NCI-H146 (cell line): Measurements from ENCODE around the gene MNAT1.
"Not testable (repeated sequence)": the region's sequence is repeated elsewhere in the genome, so short reads cannot be mapped to it uniquely, and the experiment has no call there.

Source experiments
- DNase-seq: peaks from one replicate; lab custom pipeline; 2025; lab: John Stamatoyannopoulos, UW

Gene MNAT1

DNA sequence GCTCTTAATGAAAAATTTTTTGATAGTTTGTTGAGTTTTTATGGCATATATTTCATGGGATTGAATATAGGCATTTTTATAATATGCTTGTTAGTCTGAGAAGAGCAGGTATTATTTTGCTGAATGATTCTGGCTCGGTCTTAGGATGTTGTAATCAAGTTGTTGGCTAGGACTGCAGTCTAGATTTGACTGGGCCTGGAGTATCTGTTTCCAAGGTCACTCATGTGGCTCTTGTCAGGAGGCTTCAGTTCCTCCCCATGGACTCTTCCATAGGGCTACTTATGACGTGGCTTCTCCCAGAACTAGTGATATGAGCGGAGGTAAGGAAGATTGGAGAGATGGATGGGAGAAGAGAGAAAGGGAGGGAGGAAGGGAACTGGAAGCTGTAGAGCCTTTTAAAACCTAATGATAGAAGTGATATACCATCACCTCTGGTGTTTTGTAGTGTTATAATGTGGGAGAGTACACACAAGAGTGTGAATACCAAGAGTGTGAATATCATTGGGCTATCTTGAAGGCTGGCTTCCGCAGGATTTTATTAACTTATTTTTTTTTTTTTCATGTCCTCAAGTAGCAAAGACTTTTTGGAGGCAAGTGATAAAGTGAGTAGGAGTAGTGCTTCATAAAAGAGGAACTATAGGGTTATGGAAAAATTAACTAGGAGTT, 4.4 kb downstream of the MNAT1 start:
- DNase-seq, result no peak

DNA sequence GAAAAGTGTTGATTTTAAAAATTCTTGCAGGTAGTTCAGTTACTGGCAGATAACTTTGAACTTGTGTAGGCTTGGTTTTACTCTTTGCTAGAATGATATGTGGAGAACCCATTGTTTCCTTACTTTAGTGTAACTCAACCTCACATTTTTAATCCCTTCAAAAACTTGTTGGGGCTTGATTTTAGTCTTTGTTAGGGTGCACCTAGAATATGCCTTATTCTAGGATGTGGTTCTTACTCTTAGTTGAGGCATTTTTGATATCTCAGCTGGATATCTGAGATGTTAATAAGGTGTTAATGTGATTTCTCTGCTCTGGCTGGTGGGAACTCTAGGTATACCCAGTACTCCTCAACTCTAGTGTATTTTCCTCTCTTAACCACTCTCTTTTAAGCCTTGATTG, 10.0 kb downstream of the MNAT1 start:
- DNase-seq, result no peak

DNA sequence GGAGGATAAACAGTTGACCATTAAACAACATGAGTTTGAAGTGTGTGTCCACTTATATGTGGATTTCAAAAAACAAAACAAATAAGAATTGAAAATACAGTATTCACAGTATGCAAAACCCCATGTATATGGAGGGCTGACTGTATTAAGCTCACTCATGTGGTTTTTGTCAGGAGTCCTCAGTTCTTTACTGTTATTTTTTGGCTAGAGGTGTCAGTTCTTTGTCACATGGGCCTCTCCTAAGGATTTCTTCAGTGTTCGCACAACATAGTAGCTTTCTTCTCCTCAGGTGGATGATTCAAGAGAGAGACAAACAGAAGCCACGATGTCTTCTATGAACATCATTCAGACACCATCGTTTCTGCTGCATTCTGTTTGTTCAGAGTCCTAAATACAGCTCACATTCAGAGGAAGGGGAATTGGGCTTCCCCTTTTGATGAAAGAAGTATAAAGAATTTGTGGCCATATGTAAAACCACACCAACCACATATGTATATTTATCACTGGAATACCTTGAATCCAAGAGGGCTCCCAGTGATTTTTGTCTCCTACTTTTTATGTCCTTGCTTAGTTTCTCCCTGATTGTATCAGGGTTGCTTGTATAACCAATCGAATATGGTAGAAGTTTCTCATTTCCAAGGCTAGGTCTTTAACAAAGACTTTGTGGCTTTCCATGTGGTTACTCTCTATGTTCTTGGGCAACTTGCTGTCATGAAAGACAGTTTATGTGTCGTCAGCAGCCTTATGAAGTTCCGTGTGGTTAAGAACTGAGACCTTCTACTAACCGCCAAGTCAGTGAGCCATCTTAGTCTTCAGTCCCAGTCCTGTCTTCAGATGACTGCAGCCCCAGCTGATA, 18.9 kb downstream of the MNAT1 start:
- no peak for DNase-seq

DNA sequence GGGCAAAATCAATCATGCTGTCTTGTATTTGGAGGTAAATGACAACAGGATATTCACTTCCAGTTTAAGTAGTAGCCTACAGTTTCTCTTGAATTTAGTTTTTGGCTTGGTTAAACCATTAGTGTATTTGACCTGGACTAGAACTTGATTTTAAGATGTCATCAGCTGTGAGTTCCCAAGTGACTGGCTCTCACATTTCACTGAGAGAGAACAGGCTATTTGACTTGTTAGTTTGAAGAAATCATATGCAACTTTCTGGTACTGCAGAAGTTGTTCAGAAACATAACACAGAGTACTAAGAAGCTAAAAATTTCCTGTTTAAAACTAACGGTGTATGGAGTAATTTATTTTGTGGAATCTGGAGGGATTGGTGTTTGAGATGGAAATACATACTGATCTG, 22.3 kb downstream of the MNAT1 start:
- DNase-seq, result no peak

DNA sequence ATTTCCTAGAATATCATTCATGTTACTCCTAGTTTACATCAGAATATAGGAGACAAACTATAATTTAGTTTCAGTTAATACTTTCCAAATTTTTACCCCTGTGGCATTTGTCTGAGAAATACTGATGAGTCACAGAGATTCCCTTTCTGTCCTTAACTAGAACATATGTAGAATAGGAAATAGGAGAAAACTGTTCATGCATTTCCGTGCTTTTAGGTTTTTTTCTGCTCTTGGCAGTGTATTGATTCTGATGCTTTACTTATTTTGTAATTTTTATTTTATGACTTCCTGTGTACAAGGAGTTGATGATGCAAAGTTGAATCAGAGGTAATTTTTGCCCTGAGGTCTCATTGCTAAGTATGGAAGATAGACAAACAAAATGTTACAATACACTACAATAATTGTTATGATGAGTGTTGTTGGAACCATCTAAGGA, 23.0 kb downstream of the MNAT1 start:
- DNase-seq, result peak; percentile 19

DNA sequence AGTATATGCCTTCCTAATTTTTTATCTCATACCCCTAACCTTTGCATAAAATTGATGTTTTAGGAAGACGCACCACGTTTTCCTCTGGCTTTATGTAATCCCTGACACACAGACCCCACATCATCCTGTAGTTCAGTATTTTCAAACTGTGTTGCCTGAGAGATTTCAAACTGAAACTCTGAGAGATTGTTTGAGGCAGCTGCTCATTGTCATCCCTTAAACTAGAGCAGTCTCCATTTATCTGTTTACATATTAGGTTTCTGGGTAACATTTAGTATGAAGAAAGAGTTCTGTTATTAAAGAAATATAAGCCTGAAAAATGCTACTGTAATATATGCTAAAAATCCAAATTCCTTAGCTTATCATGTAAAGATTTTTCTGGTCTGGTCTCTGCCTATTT, 24.3 kb downstream of the MNAT1 start:
- DNase-seq, result no peak

DNA sequence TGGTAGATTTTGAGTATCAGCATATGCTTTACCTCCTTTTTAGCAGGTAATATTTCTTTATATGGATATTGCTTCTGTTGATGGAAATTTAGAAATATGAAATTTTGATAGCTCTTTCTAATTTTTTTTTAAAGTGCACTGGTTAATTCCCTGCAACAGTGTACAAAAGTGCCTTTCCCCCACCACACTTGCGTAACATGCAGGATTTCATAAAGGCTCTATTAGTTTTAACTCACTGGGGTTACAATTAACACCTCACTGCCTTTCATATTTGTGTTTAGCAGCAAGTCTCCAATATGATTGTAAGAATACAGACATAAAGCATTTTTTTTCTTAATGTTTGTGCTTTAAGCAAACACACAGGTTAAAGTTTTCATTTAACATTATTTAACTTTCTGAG, 25.6 kb downstream of the MNAT1 start:
- DNase-seq, result peak; percentile 45

DNA sequence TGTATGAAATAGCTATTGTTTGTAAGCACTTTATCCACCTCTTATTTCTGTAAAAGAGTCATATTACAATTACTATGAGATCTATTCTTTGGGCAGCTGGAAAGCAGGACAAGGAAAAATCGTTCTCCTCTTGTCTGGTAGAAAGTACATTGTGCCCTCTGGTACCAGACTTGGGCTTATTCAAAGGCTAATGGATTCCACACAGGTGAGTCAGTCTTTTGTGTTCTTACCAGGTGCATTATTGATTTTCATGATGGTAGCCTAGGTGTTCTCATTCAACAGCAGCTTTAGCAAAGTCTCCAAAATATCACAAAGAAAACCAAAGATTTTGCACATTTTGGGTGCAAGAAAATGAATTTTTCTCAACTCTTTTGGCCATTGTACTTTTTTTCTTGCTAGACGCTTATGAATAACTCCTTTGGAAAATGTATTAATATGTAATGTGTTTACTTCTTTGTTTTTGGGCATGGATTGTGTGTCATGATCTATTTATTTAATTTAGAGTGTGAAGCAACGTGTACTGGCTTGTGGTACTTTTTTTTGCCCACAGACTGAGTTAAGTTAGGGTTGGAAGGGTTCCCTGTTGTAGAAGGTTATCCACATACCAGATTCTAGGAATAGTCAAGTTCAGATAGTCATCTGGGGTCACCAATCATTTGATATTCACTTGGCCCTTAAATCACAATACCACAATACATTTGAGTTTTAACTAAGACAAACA, 26.2 kb downstream of the MNAT1 start:
- DNase-seq, result peak; percentile 92

DNA sequence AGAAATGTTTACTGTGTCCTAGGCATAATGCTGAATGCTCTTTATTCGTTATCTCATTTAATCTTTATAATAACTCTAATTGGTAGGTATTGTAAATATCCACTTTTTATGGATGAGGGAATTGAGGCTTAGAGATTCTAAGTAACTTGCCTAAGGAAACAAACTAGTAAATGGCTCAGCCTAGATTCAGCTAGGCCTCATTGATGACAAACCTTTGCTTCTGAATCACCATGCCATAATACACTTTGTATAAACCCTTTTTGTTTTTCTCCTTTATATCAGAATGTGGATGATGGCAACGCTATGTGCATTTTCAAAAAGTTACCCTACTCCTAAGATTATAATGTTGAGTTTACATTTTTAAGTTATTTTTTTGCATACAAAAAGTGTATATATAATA, 34.0 kb downstream of the MNAT1 start:
- no peak for DNase-seq

DNA sequence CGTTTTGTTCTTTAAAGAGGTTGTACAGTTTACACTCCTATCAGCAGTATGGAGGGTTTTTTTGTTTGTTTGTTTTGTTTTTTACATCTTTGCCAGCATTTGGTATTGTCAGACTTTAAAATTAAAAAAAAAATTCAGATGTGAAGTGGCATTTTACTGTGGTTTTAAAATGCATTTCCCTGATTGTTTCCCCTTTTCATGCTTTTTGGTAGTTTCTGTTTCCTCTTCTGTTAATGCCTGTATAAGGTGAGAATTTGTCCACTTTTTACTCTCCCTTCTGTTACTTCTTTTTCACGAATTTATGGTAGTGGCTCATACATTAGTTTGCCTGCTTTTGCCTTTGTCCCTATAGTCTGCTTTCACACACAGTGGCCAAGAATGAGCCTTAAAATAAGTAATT, 36.6 kb downstream of the MNAT1 start:
- no peak for DNase-seq

DNA sequence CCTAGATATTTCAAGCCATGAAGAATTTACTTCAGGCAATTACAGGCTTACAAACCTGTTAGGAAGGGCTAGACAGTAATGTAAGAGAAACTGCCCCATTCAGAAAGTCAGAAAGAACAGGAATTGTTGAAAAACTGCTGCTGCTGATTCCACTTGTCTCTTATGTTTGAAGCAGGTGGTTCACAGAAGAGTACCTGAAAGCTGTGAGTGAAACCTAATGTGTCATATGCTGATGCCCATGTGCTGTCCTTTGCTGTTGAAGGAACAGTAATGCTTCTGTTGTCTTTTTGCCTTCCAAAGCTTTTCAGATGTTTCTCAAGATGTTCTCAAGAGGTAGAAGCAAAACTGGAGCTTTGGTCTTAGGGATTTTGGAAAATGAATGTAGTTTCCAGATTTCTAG, 39.0 kb downstream of the MNAT1 start:
- DNase-seq, result no peak

DNA sequence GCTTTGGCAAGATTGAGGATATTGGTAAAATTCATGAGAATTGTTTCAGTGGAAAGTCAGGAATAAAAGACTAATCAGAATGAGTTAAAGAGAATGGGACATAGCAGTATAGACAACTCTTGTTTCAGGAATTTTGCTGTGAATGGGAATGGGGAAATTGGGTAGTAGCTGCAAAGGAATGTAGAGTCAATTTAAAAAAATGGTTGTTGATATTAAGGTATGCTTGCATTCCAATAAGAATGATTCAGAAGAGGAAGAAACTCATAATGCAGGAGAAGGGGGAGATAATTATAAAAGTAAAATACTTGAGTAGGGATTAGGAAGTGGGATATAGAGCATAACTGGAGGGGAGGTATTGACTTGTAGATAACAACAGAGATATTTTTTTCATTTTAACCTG, 40.7 kb downstream of the MNAT1 start:
- DNase-seq, result no peak

DNA sequence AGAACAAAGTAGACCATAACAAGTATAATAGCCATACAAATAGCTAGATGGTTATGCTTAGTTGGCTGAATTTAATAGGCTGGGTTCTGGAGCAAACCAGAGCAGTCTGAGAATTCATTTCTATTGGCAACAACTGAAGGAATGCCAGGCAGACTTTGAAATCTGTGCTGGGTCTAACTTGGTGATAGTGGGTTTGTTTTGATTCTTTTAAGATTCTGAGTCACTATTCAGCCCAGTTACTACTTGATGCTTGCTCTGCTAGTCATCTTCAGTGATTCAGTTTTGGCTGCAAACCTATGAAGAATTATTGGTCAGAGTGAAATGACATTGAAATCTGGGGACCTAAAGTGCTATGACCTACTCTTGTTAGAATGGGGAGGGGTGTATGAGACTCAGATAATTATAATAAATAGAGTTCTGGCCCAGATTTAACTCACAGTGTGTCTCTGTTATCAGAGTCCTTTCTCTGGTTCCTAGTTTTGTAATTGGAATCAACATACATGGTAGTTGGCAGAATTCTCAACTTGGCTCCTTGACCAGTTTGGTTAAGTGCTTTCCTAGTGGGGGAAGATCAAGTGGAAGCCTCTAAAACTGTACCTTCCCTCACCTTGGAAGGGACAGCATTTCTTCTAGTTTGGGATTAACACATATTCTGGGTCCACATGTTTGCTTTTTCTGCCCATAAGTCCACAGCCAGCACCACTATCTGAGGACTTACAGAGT, 43.5 kb downstream of the MNAT1 start:
- DNase-seq, result no peak

DNA sequence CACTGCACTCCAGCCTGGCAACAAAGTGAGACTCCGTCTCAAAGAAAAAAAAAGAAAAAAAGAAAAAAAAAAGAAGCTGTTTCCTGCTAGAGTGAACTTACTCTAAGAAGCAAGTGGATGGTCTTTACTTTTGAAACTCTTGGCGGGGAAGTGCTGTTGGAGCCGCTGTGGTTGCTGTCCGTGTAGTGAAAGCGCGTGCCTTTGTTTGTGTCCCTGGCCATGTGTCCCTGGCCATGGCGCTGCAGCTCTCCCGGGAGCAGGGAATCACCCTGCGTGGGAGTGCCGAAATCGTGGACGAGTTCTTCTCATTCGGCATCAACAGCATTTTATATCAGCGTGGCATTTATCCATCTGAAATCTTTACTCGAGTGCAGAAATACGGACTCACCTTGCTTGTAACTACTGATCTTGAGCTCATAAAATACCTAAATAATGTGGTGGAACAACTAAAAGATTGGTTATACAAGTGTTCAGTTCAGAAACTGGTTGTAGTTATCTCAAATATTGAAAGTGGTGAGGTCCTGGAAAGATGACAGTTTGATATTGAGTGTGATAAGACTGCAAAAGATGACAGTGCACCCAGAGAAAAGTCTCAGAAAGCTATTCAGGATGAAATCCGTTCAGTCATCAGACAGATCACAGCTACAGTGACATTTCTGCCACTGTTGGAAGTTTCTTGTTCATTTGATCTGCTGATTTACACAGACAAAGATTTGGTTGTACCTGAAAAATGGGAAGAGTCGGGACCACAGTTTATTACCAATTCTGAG, 45.4 kb downstream of the MNAT1 start:
- DNase-seq, result not testable (repeated sequence)

DNA sequence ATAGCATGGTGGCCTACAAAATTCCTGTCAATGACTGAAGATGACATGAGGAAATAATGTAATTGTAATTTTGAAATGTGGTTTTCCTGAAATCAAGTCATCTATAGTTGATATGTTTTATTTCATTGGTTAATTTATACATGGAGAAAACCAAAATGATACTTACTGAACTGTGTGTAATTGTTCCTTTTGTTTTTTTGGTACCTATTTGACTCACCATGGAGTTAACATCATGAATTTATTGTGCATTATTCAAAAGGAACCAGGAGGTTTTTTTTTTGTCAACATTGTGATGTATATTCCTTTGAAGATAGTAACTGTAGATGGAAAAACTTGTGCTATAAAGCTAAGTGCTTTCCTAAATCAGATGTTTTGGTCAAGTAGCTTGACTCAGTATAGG, 46.0 kb downstream of the MNAT1 start:
- not testable (repeated sequence) for DNase-seq

DNA sequence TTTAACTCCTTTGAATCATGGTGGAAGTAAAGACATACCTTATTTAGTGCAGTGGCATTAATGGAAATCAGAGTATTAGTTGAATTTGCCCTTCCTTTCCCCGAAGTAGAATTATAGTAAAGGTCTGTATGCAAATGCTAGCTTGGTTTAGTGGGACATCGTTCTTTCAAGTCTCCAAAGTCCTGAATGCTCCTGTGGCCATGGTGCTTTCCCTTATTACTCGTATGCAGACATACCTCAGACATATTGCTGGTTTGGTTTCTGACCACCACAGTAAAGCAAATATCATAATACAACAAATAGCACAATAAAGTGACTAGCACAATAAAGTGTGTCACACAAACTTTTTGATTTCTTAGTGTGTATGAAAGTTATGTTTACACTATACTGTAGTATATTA, 52.3 kb downstream of the MNAT1 start:
- no peak for DNase-seq

DNA sequence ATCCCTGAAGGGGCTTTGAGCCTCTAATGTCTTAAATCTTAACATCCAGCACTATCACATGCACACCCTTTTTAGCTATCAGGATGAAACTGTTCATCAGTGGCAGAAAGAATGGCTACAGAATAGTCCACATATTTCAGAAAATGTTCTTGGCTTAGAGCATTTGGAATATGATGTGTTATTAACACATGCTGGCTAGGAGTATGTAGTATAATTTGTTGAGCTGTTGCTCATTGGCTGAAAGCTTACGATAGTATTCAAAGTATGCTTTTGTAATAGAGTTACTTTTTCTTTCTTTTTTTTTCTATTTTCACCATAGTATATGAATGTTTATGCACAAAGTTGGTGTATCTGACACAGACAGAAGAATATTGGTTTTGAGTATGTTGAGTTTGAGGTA, 55.1 kb downstream of the MNAT1 start:
- no peak for DNase-seq

DNA sequence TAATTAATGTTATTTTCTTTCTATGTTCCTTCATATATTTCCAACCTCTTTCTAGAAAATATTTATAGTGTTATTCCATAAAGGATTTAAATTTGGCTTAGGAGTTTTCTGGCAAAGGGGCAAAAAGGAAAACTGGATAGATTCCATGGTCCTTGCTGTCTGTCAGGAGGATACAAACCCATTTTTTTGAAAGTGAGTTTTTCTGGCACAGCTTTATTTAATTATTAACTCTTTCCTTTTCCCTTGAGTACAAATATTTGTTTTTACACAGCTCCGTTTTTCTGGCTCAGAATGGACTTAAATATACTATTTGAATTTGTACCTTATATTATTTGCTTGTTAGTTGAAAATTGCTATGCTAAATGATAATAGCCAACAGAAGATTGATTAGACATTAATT, 56.3 kb downstream of the MNAT1 start:
- DNase-seq, result no peak

DNA sequence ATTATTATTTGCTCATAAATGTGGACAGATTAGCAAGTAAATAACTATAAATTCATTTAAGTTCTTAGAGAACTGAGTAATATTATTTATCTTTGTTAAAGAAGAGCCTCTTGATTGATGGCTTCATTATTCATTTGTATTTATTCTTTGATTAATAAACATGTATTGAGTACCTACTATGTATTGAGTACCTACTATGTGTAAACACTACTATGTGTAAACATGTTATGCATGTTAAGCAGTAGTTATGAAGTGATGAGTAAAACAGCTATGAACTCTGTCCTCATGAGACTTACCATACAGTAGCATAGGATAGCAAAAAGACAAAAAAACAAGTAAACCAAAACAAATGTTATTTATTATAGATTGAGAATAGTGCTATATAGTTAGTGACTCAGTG, 61.9 kb downstream of the MNAT1 start:
- DNase-seq, result no peak

DNA sequence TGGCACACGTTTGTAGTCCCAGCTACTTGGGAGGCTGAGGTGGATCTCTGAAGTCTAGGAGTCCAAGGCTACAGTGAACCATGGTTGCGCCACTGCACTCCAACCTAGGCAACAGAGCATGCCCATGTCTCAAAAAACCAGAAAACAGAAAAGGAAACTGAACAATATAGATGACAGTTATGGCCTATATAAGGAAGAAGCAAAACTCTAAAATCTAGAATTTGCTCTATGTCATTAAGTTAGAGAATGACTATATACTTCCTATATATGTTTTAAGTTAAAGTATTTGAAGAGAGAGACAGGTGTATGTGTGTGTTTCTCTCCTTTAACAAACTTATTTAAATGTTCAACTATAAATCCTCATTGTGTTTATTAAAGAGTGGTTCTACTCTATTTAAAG, 65.8 kb downstream of the MNAT1 start:
- no peak for DNase-seq

DNA sequence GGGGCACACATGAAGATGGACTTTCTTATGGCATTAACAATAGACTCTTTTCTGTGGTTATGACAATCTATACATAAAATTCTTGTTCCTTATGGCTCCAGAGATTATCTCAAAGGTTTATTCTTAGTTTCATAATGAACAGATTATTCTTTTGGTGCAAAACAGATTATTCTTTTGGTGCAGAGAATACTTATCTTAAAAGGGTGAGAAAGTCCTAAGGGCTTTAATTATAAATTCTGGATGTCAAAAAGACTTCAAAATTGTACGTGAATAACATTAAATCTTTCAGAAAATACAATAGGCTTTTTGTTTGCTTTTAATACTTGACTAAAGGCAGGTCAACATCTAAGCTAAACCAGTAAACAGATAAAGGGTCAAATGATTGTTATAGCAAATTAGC, 69.3 kb downstream of the MNAT1 start:
- DNase-seq, result no peak
